HG03439 (cell line): ENCODE results near the gene DCPS.

Experiments used
- ATAC-seq: cut with Tn5 transposase; IDR thresholded peaks from one replicate; pipeline ENCODE4 v1.9.1; 2021; ENCODE audit warnings: mild to moderate bottlenecking, moderate library complexity; ENCODE audit not compliant: unreplicated experiment

The DCPS gene

GRCh38 chr11:126327281-126328000 lies 23.6 kb downstream of the DCPS start:
- ATAC-seq, result no peak

GRCh38 chr11:126328001-126328390 lies 24.1 kb downstream of the DCPS start:
- ATAC-seq, result no peak

GRCh38 chr11:126328444-126328843 lies 24.6 kb downstream of the DCPS start:
- ATAC-seq, result no peak

- ATAC-seq, result no peak
Observed at GRCh38 chr11:126328938-126329643, 25.2 kb downstream of the DCPS start.

- ATAC-seq, result no peak
Observed at GRCh38 chr11:126329644-126330211, 25.9 kb downstream of the DCPS start.

- no peak for ATAC-seq
Observed at GRCh38 chr11:126331286-126331685, 27.4 kb downstream of the DCPS start.

GRCh38 chr11:126332221-126332711 lies 28.4 kb downstream of the DCPS start:
- ATAC-seq, result no peak

GRCh38 chr11:126333142-126333541 lies 29.3 kb downstream of the DCPS start:
- ATAC-seq, result no peak

- ATAC-seq, result no peak
Observed at GRCh38 chr11:126334659-126335462, 31.0 kb downstream of the DCPS start.

GRCh38 chr11:126335463-126335760 lies 31.6 kb downstream of the DCPS start:
- ATAC-seq, result no peak

GRCh38 chr11:126336138-126336541 lies 32.3 kb downstream of the DCPS start:
- ATAC-seq, result no peak

- no peak for ATAC-seq
Observed at GRCh38 chr11:126336671-126337101, 32.8 kb downstream of the DCPS start.

GRCh38 chr11:126337126-126337473 lies 33.2 kb downstream of the DCPS start:
- no peak for ATAC-seq

GRCh38 chr11:126337474-126338241 lies 33.8 kb downstream of the DCPS start:
- no peak for ATAC-seq

- ATAC-seq, result no peak
Observed at GRCh38 chr11:126338346-126339055, 34.6 kb downstream of the DCPS start.

- ATAC-seq, result no peak
Observed at GRCh38 chr11:126339073-126339862, 35.4 kb downstream of the DCPS start.

GRCh38 chr11:126339863-126340434 lies 36.1 kb downstream of the DCPS start:
- no peak for ATAC-seq

- no peak for ATAC-seq
Observed at GRCh38 chr11:126340960-126341606, 37.2 kb downstream of the DCPS start.
